HCT116 (cell line): ENCODE data around the gene TTLL11. TPM values are rescaled to one million over a fixed set of nuclear protein-coding genes. Genes with fewer than 3 reads are reported as not detected.

ENCODE experiments used
- ATAC-seq: fragments of 200-7000 bp; cut with Tn5 transposase; 2 replicates; pipeline ENCODE4 v1.9.1; 2020; ENCODE audit warnings: mild to moderate bottlenecking, moderate library complexity
- BruUV-seq: library from RNA; stranded (reverse); fragments of 400-500 nt; replicated peaks from 2 replicates; lab custom pipeline; 2021; lab: Mats Ljungman, UMichigan
- CTCF ChIA-PET: fragments of 300-600 bp; sonication (Branson Sonifier 250); formaldehyde crosslinking; loops from one replicate; lab custom pipeline; 2021; ENCODE audit warnings: antibody characterized with exemption; lab: Charles Lee
- POLR2A ChIA-PET: fragments of 300-600, 350-600 bp; sonication (Branson Sonifier 250); formaldehyde crosslinking; loops from one replicate; lab custom pipeline; 2021; ENCODE audit warnings: antibody characterized with exemption; lab: Charles Lee
- RAD21 ChIA-PET, 2 experiments: fragments of 300-600 bp; sonication (Branson Sonifier 250); formaldehyde crosslinking; loops; one replicate each; lab custom pipeline; 2023; ENCODE audit warnings: low total read pairs in 2 of 2; ENCODE audit not compliant: uncharacterized antibody in 2 of 2, unreplicated experiment in 2 of 2, low non-redundant PET in 1 of 2; lab: Charles Lee
- DNase-seq: peaks from one replicate; pipeline ENCODE4 v3.0.0-alpha.2; 2010; ENCODE audit warnings: low read depth, low spot score
- H2AFZ ChIP-seq: fragments of 200-600 bp; shearing (Covaris generic), sonication (generic); 2 replicates; pipeline ENCODE4 v1.6.1; 2017; ENCODE audit warnings: low read depth, mixed run types, mixed read lengths, antibody characterized with exemption, low read length; ENCODE audit not compliant: poor library complexity, severe bottlenecking
- H3K27ac ChIP-seq: 2 replicates; pipeline ENCODE4 v1.5.1; 2012; ENCODE audit warnings: low read depth, low read length
- H3K27me3 ChIP-seq: fragments of 200-600 bp; sonication (generic); 2 replicates; pipeline ENCODE4 v1.6.1; 2016; ENCODE audit warnings: mixed run types, low read length, mixed read lengths; ENCODE audit not compliant: insufficient read depth
- H3K36me3 ChIP-seq, 2 experiments: fragments of 200-500 bp in 1 of 2; fragments of 200-600 bp in 1 of 2; sonication (Bioruptor generic) in 1 of 2; sonication (generic) in 1 of 2; 2 replicates each; pipeline versions ENCODE4 v1.5.1 to v1.6.1; 2014 to 2016; ENCODE audit warnings: low read length in 2 of 2, inconsistent platforms in 1 of 2, mixed read lengths in 1 of 2, mixed run types in 1 of 2; ENCODE audit not compliant: insufficient read depth in 2 of 2, control insufficient read depth in 1 of 2
- H3K4me1 ChIP-seq, 2 experiments: fragments of 200-600 bp in 1 of 2; sonication (generic) in 1 of 2; 2 replicates each; pipeline versions ENCODE4 v1.5.1 to v1.6.1; 2012 to 2017; ENCODE audit warnings: low read length in 2 of 2, inconsistent platforms in 1 of 2, mild to moderate bottlenecking in 1 of 2, mixed read lengths in 1 of 2, mixed run types in 1 of 2, moderate library complexity in 1 of 2; ENCODE audit not compliant: insufficient read depth in 2 of 2, control insufficient read depth in 1 of 2
- H3K4me2 ChIP-seq: fragments of 200-600 bp; sonication (generic); 2 replicates; pipeline ENCODE4 v1.6.1; 2017; ENCODE audit warnings: mixed run types, low read length, mixed read lengths
- H3K4me3 ChIP-seq, 2 experiments: fragments of 200-600 bp in 1 of 2; sonication (generic) in 1 of 2; replicated peaks in 1 of 2; 2 replicates each; pipeline ENCODE4 v1.5.1; 2011 to 2016; ENCODE audit warnings: low read length in 2 of 2, control low read depth in 1 of 2, low read depth in 1 of 2, mild to moderate bottlenecking in 1 of 2, mixed read lengths in 1 of 2, mixed run types in 1 of 2
- H3K79me2 ChIP-seq: fragments of 200-600 bp; sonication (generic); 2 replicates; pipeline ENCODE4 v1.6.1; 2017; ENCODE audit warnings: mild to moderate bottlenecking, mixed run types, low read length, moderate library complexity, mixed read lengths; ENCODE audit not compliant: insufficient read depth
- H3K9ac ChIP-seq: fragments of 200-600 bp; sonication (generic); 2 replicates; pipeline ENCODE4 v1.6.1; 2016; ENCODE audit warnings: low read length, mixed read lengths
- H3K9me2 ChIP-seq: fragments of 200-600 bp; sonication (generic), shearing (Covaris generic); 2 replicates; pipeline ENCODE4 v1.6.1; 2017; ENCODE audit warnings: mixed run types, mild to moderate bottlenecking, moderate library complexity; ENCODE audit not compliant: insufficient read depth
- H3K9me3 ChIP-seq, 2 experiments: fragments of 200-500 bp in 1 of 2; fragments of 200-600 bp in 1 of 2; sonication (Bioruptor generic) in 1 of 2; sonication (generic) in 1 of 2; 2 replicates each; pipeline ENCODE4 v1.6.1; 2014 to 2017; ENCODE audit warnings: low read length in 2 of 2, mixed read lengths in 2 of 2, inconsistent platforms in 1 of 2, low read depth in 1 of 2, mild to moderate bottlenecking in 1 of 2, mixed run types in 1 of 2, moderate library complexity in 1 of 2; ENCODE audit not compliant: control insufficient read depth in 1 of 2, insufficient read depth in 1 of 2
- H4K20me1 ChIP-seq: fragments of 200-600 bp; sonication (generic), shearing (Covaris generic); 2 replicates; pipeline ENCODE4 v1.6.1; 2017; ENCODE audit warnings: mixed run types, mild to moderate bottlenecking, moderate library complexity; ENCODE audit not compliant: insufficient read depth
- CBX3 ChIP-seq: IDR thresholded peaks from 2 replicates; pipeline ENCODE4 v1.6.1; 2012; ENCODE audit warnings: low read depth
- CEBPB ChIP-seq: IDR thresholded peaks from 2 replicates; pipeline ENCODE4 v1.6.1; 2012; ENCODE audit warnings: low read depth
- SRF ChIP-seq: IDR thresholded peaks from 2 replicates; pipeline ENCODE4 v1.6.1; 2012; ENCODE audit warnings: low read depth
- YY1 ChIP-seq: IDR thresholded peaks from 2 replicates; pipeline ENCODE4 v1.6.1; 2011; ENCODE audit warnings: low read length, low read depth, moderate library complexity, mild to moderate bottlenecking; ENCODE audit not compliant: insufficient replicate concordance; ENCODE audit errors: extremely low read depth
- intact Hi-C: fragments of 100-400 bp; cut with micrococcal nuclease; formaldehyde crosslinking; loops from 2 replicates; pipeline ENCODE4 v1.10.0; 2022
- total RNA-seq: library from RNA; stranded (reverse); gene quantifications from one replicate; pipeline ENCODE4 v1.2.1, GENCODE V29; 2021; ENCODE audit not compliant: unreplicated experiment
- TF ChIP-seq, protein P1 (sequence below): IDR thresholded peaks from 2 replicates; pipeline ENCODE4 v1.6.1; 2012
- TF ChIP-seq, protein P2 (sequence below), 3 experiments: fragments of 200-600 bp in 1 of 3; sonication (generic) in 1 of 3; IDR thresholded peaks in 2 of 3; conservative IDR thresholded peaks in 1 of 3; 2 replicates each; pipeline ENCODE4 v1.5.1; 2012 to 2017; ENCODE audit warnings: low read depth in 2 of 3, low read length in 2 of 3, antibody characterized with exemption in 1 of 3, borderline replicate concordance in 1 of 3, control low read depth in 1 of 3, mild to moderate bottlenecking in 1 of 3, mixed read lengths in 1 of 3, mixed run types in 1 of 3, moderate library complexity in 1 of 3; ENCODE audit not compliant: insufficient read depth in 1 of 3

TTLL11 gene
- total RNA-seq, 1 experiment from 2014 or later = 2.2 TPM

GRCh38 chr9:121807823-121808278 is 285.3 kb downstream of the TTLL11 start:
- no peak overlapping the region for H3K4me3 ChIP-seq
- ChIA-PET CTCF (no interaction called here), POLR2A (no interaction called here), RAD21 (no interaction called here)
- H3K4me2 ChIP-seq = no peak overlapping the region
- no peak for TF ChIP-seq SRF
- TF ChIP-seq, protein P1, sequence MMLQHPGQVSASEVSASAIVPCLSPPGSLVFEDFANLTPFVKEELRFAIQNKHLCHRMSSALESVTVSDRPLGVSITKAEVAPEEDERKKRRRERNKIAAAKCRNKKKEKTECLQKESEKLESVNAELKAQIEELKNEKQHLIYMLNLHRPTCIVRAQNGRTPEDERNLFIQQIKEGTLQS = no peak
- TF ChIP-seq CBX3 = no peak
- no peak for TF ChIP-seq CEBPB
- H2AFZ ChIP-seq = no peak overlapping the region
- 0 out of 2 replicates have a peak, but pooled peaks cover 3% of the 10 kb centered on the region for H3K27me3 ChIP-seq
- no peaks in the 10 kb centered on the region for H3K36me3 ChIP-seq
- no peaks in the 10 kb centered on the region for H3K79me2 ChIP-seq
- no peak for DNase-seq
- BruUV-seq = no TSS peak
- no peaks in the 10 kb centered on the region for H3K9me2 ChIP-seq
- no peaks in the 10 kb centered on the region for H3K9me3 ChIP-seq
- H3K9ac ChIP-seq = no peak overlapping the region
- ATAC-seq = no peak
- no peaks in the 10 kb centered on the region for H3K4me1 ChIP-seq
- H4K20me1 ChIP-seq = no peaks in the 10 kb centered on the region
- no peak overlapping the region for H3K27ac ChIP-seq
- intact Hi-C loops = no loop called here

DNA sequence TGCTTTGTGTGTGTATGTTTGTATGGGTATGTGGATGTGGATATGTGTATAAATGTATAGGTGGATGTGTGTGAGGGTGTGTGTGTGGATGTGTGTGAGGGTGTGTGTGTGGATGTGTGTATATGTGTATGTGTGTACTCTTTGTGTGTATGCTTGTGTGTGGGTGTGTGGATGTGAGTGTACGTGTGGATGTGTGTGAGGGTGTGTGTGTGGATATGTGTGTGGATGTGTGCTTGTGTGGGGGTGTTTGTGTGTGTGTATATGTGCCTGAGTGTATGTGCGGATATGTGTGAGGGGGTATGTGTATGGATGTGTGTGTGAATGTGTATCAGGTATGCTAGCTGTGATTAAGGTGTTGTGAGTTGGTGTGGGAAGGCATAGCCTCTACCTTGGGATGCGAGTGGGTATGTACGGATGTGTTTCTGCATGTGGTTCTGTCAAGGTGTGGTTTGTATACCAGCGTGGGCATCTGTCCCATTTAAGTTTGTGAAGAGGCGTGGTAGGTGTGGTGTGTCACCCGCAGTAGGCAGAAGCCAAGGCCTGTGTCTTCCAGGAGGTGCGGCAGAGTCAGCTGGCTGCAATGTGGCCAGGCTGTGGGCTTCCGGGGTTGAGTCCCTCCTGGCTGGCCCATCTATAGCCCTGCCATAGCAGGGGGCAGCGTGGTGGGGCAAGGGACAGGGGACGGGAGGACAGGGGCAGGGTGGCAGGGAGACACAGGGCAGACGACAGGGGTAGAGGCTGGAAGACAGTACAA is 285.9 kb downstream of the TTLL11 start:
- Histone ChIP-seq H3K27ac (no peak overlapping the region), H3K9me3 (no peaks in the 10 kb centered on the region), H3K4me1 (no peaks in the 10 kb centered on the region), H3K9ac (no peak overlapping the region)
- BruUV-seq = no TSS peak
- POLR2A ChIA-PET = no interaction called here
- DNase-seq = no peak
- TF ChIP-seq, protein P2, sequence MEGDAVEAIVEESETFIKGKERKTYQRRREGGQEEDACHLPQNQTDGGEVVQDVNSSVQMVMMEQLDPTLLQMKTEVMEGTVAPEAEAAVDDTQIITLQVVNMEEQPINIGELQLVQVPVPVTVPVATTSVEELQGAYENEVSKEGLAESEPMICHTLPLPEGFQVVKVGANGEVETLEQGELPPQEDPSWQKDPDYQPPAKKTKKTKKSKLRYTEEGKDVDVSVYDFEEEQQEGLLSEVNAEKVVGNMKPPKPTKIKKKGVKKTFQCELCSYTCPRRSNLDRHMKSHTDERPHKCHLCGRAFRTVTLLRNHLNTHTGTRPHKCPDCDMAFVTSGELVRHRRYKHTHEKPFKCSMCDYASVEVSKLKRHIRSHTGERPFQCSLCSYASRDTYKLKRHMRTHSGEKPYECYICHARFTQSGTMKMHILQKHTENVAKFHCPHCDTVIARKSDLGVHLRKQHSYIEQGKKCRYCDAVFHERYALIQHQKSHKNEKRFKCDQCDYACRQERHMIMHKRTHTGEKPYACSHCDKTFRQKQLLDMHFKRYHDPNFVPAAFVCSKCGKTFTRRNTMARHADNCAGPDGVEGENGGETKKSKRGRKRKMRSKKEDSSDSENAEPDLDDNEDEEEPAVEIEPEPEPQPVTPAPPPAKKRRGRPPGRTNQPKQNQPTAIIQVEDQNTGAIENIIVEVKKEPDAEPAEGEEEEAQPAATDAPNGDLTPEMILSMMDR (IDR thresholded peaks at IDR 0.05 in 2 of 3, conservative IDR thresholded peaks at IDR 0.05 in 1 of 3; ENCODE audit: borderline replicate concordance in 1 of 3, insufficient read depth in 1 of 3, low read depth in 2 of 3, low read length in 2 of 3) = no peak
- TF ChIP-seq YY1 = no peak
- TF ChIP-seq, all 23 proteins: peak for 0
- Histone ChIP-seq H2AFZ (no peak overlapping the region), H3K27me3 (peaks cover 9% of the 10 kb centered on the region; the same call in 1 of the 2 replicates), H3K4me3 (no peak overlapping the region), H3K36me3 (no peaks in the 10 kb centered on the region), H3K9me2 (no peaks in the 10 kb centered on the region), H4K20me1 (no peaks in the 10 kb centered on the region), H3K4me2 (no peak overlapping the region), H3K79me2 (no peaks in the 10 kb centered on the region)
- intact Hi-C loops = no loop called here
- ChIA-PET RAD21 (no interaction called here), CTCF (no interaction called here)
- no peak for ATAC-seq
